Right ventricle myocardium superior (tissue), 1 donor: ENCODE data around the gene DTHD1. TPM values are rescaled to one million over a fixed set of nuclear protein-coding genes. Genes with fewer than 3 reads are reported as not detected.

Experiments used
- ATAC-seq: fragments of 200-7000 bp; cut with Tn5 transposase; one replicate; pipeline ENCODE4 v1.9.1; 2020; ENCODE audit warnings: mild to moderate bottlenecking; ENCODE audit not compliant: poor library complexity
- DNase-seq: peaks from one replicate; pipeline ENCODE4 v3.0.0-alpha.2; 2020
- intact Hi-C: fragments of 100-400 bp; cut with DNase I; formaldehyde crosslinking; loops from one replicate; pipeline ENCODE4 v1.11.2; 2022
- total RNA-seq: library from RNA; stranded (reverse); fragmentation: NEBNext Ultra II Directional; extraction: Animal tissue kit (Norgen Biotek cat#: 25700); gene quantifications from one replicate; pipeline ENCODE4 v1.2.1, GENCODE V29; 2021
- donor health status: DM: no; HTN: yes; CAD: no; lungs with severe emphysema.

The DTHD1 gene
- total RNA-seq, 1 donor from 2014 or later: not detected

DNA sequence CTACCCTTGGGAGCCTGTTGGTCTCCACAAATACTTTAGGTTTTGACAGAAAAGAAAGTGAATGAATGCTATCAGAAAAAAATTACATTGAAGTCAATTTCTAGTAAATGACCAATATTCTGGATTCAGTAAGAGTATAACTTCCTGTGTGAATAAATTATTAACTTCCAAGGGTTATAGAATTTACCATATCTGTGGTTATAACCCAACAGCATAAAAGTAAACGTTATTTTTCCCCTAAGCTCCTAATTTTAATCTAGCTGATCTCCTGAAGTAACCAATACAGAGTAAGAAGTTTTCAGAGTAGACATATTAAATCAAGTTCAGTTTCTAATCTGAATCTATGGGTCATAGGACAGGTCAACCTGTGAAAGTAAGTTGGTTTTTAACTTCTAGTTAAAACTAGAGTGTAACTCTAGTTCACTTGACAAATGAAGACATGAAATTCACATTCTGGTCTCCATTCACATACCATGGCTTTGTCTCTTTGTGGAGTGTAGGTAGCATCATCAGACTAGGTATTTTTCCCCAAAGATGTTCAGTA, 22.8 kb downstream of the DTHD1 start:
- intact Hi-C loops: no loop called here
- ATAC-seq: no peak
- DNase-seq: no peak

DNA sequence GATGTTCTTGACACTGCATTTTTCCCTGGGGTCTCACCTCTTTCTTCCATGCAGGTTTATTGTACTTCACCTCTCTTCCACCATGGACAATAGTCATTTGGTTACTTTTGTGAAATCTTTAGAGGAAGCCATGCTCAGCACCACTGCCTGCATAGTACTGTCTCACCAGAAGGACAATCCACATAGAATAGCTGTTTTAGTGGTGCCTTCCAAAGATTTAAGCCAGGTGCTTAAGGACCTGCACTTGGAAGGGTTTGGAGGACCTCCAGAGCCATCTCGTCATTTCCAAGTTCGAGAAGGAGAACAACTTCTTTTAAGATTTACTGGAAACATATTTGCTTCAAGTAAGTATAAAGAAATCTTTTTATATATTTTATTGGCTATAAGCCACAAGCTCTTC, 26.7 kb downstream of the DTHD1 start:
- DNase-seq (no peak), ATAC-seq (no peak)
- intact Hi-C loops: no loop called here

DNA sequence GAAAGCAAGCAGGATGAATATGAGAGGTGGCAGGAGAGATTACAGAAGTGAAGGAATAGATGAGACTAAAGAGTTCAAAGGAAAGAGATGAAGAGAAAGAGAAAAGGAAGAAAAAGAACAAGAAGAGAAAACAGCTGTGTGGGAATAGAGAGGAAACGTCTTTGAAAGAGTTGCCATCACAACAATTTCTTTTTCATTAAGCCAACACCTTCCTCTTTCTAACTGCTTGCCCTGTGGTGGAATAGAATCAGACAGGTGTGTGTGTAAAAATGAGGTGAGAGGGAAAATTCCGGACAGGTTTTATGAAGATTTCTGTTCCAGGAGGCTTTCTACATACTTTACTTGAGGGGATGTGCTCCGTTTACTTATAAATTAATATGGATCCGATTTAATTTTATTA, 28.8 kb downstream of the DTHD1 start:
- intact Hi-C loops: no loop called here
- ATAC-seq (no peak), DNase-seq (no peak)

DNA sequence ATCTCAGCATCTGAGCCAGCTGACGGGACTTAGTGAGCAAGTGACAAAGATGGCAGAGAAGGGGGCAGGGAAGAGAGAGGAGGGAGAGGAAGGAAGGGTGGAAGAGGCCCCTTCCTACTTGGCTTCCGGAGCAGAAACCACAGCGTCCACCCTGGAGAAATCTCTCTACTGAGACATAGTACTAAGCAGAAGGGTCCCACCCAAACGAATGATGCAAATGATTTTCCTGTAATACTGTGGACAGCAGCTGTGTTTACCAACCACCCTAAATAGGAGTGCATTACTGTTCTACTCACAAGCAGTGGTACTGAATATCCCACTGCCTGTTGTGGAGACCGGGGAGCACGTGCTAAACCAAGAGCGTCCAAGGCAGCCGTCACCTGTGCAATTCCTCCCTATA, 29.4 kb downstream of the DTHD1 start:
- DNase-seq (peak; percentile 50), ATAC-seq (peak; percentile 75)
- intact Hi-C loops: no loop called here

DNA sequence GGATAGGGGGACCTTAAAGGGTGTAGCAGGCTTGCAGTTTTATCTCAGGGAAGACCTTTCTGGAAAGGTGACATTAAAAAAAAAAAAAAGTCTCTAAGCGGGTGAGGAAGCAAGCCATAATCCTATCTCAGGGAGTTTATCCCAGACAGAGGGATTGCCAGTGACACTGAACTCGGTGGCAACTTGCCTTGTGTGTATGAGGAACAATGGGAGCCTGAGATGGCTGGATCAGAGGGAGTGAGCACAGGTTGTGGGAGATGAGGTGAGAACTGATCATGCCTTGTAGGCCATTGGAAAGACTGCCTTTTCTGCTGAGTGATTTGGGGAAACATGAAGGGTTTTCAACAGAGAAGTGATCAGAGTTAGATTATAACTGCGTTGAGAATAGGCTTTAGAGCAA, 31.1 kb downstream of the DTHD1 start:
- intact Hi-C loops: no loop called here
- DNase-seq (no peak), ATAC-seq (no peak)

DNA sequence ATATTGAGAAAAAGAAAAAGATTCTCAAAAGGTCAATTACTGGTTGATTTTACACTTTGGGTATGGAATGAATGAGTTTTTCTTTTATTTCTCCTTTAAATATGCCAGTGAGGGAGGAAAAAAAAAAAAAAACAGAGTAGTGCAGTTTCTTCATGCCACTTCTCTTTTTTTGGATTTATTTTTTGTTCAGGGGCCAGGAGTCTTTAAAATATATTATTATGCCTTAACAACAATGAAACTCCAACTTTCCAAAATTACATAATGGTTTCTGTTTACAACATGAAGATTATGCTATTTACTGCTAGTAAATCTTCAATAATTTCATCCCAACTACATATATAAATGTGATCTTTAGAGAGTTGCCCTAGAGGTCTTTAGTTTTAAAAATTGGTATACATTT, 31.9 kb downstream of the DTHD1 start:
- intact Hi-C loops: no loop called here
- DNase-seq: no peak
- no peak for ATAC-seq

DNA sequence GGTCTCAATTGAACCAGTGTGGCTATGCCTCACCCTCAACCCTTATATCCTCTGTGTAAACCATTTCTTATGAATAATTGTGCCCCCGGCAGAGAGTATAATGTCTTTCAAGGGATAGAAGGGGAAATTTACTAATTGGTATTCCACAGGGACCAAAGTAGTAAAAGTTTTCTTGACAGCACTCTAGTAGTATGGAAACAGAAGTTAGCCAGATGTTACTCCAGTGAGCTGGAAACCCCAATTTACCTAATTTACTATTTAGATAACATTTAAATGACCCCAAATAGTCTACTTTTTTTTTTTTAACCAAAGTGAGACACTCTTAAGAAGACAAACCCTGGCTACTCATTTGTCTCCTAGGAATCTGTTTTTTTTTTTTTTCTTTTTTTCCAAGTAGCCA, 32.3 kb downstream of the DTHD1 start:
- DNase-seq (no peak), ATAC-seq (no peak)
- intact Hi-C loops: no loop called here

DNA sequence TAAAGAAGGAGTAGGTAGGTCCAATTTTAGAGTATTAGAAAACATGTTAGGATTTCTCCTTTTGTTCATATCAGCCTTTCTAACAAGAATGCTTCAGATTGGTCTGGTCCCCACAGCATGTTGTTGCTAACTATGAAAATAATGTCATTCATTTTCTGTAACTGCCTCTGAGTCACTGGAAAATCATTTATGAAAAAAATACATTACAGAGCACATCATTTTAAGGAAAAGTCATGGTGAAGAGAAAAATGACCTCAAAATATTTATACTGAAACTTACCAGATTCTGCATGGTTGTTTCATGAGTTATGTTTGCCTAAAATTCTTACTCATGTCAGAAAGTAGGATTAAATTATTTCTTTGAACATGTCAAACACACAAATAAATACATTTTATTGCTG, 35.2 kb downstream of the DTHD1 start:
- intact Hi-C loops: no loop called here
- DNase-seq (no peak), ATAC-seq (no peak)

DNA sequence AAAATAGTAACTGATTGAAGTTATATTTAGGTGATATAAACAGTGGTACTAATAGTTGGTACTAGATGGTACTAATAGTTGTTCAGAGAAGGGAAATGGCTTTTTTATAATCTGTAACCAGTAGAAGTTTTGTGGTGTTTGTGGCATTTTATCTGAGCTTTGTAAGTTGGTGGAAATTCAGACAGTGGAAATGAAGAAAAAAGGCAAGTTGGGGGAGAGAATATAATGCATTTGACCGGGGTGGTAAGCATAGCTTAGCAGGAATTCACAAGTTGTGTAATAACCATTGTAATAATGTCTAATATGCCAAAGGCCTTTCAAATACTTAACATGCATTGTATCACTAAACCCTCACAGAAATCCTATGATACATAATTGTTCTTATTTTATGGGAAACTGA, 36.3 kb downstream of the DTHD1 start:
- DNase-seq: no peak
- intact Hi-C loops: no loop called here
- ATAC-seq: no peak

DNA sequence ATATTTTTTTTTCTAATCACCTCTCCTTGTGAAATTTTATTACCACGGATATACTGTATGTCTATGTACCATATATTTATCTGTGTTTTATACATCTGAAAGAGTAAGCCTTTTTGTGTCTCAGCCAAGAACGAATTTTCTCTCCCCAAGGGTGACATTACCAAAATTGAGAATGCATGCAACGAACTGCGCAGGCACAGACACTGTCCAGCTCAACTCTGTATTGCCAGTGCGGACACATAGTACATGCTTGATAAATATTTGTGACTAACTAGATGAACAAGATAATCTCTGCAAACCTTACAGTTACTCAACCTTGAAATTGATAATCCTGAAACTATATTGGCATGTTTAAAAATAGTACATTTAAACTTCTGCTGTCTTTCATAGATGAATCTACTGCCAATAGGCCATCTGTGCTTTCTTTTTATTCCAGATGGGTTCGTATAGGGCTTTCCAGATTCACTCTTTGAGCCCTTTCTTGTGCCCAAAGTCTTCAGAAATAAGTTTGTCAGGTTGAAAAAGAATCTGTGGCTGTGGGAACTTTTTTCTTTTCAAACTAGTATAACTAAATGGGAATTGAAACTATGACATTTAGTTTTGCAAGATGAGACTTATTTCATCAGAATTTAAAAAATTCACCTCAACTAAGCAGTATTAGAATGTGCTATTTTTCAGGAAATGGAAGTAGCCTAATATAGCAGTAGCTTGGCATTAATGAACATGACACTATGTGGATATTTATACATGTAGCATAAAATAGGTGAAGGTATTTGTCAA, 38.9 kb downstream of the DTHD1 start:
- ATAC-seq: no peak
- intact Hi-C loops: no loop called here

DNA sequence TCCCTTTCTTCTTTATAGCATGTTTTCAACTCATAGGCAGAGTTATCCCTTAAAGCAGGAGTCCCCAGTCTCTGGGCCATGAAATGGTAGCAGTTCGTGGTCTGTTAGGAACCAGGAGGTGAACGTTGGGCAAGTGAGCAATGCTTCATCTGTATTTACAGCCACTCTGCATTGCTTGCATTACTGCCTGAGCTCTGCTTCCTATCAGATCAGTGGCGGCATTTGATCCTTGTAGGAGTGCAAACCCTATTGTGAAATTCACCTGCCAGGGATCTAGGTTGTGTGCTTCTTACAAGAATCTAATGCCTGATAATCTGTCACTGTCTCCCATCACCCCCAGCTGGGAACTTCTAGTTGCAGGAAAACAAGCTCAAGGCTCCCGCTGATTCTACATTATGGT, 39.8 kb downstream of the DTHD1 start:
- DNase-seq (no peak), ATAC-seq (no peak)
- intact Hi-C loops: no loop called here

More for the DNA sequence above, 38.9 kb downstream of the DTHD1 start:
- no peak for DNase-seq

DNA sequence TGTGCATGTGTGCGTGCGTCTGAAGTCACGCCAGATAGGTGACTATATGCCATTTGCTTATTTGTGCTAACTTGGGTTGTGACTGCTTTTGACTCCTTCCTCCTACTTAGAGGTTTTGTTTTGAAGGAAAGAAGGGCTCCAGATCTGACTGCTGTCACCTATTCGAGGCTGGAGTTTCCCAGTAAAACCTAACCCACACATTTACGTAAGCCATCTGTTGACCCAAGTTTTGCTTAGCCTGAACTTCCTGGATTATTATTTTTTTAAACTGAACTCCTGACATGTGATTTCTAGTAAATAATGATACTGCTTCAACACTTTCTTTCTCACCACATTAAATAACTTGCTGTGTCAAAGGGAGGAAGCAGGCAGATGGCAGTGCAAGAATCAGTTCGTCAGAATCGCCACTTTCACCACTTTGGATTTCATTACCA, 41.5 kb downstream of the DTHD1 start:
- intact Hi-C loops: no loop called here
- DNase-seq (no peak), ATAC-seq (peak; percentile 61)

DNA sequence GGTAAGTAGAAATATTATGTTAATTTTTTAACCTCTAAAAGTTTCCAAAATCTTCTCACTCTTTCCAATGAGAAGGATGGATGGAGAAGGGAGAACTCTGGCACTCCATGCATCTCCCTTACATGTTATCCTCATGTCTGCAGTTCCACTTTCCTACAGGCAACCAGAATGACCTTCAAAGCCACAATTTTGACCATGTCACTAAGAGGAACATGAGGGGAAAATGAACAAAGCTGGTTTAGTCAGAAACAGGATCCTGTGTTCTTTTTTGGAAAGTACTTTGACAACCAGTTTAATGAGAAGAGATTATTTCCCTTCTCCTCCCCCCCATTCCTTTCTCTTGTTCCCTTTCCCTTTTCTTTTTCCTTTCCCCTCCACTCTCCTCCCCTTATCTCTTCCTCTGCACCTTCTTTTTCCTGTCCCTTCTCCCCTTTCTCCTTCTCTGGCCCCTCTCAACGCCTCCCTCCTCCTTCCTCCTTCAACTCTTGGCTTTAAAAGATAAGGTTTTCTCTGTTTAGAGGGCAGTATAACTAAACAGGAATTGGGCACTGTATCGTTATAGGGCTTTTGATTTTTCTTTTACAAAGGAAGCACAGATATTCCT, 42.5 kb downstream of the DTHD1 start:
- DNase-seq (no peak), ATAC-seq (no peak)
- intact Hi-C loops: no loop called here

DNA sequence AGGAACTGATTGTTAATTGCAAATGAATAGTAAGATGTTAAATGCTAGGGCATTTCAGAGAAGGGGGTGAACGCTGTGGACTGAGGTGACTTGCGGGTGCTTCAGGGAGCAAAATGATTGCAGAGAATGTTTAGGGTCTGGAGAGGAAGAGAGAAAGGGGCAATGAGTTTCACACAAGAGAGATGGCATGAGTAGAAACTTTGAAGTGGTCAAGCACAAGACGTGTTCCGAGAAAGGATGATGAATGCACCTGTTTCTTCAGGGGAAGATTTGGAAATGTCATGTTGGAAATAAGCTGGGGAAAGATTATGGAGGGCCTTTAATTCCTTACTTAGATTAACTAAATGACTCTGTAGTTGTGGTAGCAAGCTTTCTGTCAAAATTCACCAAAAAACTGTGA, 43.4 kb downstream of the DTHD1 start:
- DNase-seq: no peak
- intact Hi-C loops: no loop called here
- ATAC-seq: no peak

DNA sequence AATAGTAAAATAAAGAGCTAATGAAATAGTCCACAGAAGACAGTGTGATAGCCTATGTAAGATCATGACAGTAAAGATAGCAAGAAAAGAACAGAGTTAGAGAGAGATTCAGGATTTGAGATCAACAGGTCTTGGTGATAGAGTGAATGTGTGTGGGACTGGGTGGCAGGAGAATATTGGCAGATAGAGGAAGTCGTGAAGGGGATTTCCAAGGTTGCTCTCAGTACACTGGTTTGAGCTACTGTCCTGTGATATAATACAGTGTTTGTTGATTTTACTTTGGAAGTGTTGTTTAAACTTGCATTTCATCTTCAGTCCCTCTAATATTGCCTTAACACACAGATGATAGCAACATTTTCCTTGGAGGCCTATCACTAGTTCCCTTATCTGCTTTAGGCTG, 44.1 kb downstream of the DTHD1 start:
- no peak for DNase-seq
- no peak for ATAC-seq
- intact Hi-C loops: no loop called here

DNA sequence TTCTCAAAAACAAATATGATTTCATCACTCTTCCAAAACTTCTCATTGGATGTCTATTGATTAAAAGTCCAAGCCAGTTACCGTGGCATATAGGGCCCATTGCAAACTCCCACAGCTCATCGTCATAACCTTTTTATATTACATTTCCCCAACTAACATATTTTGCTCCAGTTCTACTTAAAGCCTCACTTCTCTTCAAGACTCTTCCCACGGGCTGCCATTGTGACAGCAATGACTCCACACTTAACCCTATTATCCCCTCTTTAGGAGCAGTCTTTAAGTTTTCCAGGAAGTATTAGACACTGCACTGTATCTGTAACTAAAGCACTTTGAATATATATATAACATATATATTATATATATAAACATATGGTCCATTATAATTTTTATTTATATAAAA, 44.5 kb downstream of the DTHD1 start:
- no peak for ATAC-seq
- intact Hi-C loops: no loop called here

DNA sequence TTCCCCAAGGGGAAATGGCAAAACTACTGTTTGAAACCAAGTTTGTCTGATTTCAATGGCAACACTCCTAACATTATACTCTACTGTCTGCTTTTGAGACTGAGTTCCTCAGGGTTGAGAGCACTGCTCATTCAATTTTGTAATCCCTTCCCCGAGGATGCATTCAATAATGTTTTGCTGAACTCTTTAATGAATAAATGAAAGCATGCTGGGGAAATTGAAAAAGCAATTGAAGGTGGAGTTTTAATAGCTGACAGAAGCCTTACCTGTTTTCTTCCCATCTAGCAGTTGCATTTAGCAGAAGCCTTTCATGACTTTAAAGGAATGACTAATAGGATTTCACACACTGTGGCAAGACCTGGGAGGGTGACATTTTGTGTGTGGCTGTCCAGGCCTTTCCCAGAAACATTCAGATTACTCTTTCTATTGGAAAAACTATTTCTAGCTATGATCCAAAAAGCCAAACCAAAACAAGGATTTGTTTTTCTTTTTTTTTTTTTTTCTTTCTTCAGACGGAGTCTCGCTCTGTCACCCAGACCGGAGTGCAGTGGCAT, 45.1 kb downstream of the DTHD1 start:
- ATAC-seq: no peak
- DNase-seq: no peak
- intact Hi-C loops: no loop called here

More for the DNA sequence above, 44.5 kb downstream of the DTHD1 start:
- no peak for DNase-seq

DNA sequence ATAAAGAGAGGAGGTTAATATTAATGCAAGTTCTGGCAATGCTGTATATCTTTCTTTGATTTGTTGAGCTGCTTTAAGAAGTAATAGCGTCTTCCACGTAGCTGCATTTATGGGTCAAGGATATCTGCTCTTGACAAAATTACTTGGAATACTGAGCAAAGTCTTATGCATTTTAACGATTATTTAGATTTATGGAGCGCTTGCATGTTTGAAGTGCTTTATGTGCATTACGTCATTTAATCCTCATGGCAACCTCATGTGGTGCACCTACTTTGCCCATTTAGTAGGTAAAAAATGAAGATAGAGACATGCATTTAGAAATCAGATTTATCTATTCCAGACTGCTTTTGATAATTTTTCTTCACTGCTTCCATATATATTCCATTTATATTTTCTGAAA, 46.0 kb downstream of the DTHD1 start:
- ATAC-seq (no peak), DNase-seq (no peak)
- intact Hi-C loops: no loop called here

DNA sequence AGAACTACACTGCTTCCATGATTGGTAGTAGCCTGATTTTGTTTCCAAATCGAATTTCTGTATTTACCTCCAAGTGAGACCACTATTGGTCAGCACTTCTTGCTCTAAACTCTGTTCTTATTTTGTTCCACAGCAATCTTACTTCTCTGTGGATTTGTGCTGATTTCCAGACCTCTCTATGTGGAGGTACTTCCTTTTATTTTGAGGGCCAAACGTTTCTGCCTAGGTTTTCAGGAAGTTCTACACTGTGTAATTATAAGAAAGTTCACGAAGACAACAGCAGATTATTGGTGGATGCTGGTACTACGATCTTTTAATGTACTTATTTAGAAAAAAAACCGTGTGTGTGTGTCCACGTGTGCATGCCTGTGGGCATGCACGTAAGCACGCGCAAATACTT, 46.7 kb downstream of the DTHD1 start:
- intact Hi-C loops: no loop called here
- DNase-seq: no peak
- ATAC-seq: peak; percentile 34

DNA sequence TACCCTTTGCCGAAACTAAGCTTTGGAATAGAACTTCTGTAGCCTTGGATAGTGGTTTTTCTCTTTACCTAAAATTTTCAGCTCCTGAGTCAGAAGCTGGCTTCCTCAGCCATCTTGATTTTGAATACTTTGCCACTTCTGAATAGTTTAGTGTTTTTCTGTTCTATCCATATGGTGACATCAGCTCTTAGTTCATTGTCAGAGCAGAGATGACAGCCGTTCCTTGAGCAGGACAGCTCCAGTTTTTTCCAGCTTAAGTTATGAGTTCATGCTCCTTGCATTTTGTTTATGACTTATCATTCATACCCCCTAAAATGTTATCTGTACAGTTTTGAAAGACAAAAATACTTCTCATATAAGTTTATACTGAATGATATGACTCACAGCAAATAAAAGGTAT, 47.8 kb downstream of the DTHD1 start:
- intact Hi-C loops: no loop called here
- DNase-seq: no peak

More for the DNA sequence above, 47.8 kb downstream of the DTHD1 start:
- no peak for ATAC-seq
